Gastrocnemius medialis (tissue), 4 donors: ENCODE data around the gene NDST3. TPM values are rescaled to one million over a fixed set of nuclear protein-coding genes. Genes with fewer than 3 reads are reported as not detected.

Source experiments
- ATAC-seq, 2 donors: fragments of 150-250 bp; one replicate each; pipeline ENCODE4 v1.9.1; 2016
- DNase-seq, 2 donors: peaks; one replicate each; pipeline ENCODE4 v3.0.0-alpha.2; 2019
- H3K27ac ChIP-seq, 4 donors: fragments of 200-600 bp; sonication (generic); 1 replicate in 1 of 4; 2 replicates in 3 of 4; pipeline ENCODE4 v1.5.1; 2016 to 2018; ENCODE audit warnings: mild to moderate bottlenecking in 2 of 4, moderate library complexity in 1 of 4
- H3K27me3 ChIP-seq, 3 donors: fragments of 200-600 bp; sonication (generic) in 2 of 3; 1 replicate in 1 of 3; 2 replicates in 2 of 3; pipeline versions ENCODE4 v1.5.1 to v1.6.0; 2016 to 2019; ENCODE audit warnings: mild to moderate bottlenecking in 1 of 3, moderate library complexity in 1 of 3
- H3K36me3 ChIP-seq, 2 donors: fragments of 200-600 bp; sonication (generic) in 1 of 2; one replicate each; pipeline ENCODE4 v1.5.1; 2017 to 2018
- H3K4me1 ChIP-seq, 2 donors: fragments of 200-600 bp; sonication (generic) in 1 of 2; one replicate each; pipeline ENCODE4 v1.5.1; 2016 to 2017; ENCODE audit warnings: mild to moderate bottlenecking in 2 of 2
- H3K4me3 ChIP-seq, 4 donors: fragments of 200-600 bp; sonication (generic) in 3 of 4; 1 replicate in 1 of 4; 2 replicates in 3 of 4; pipeline ENCODE4 v1.5.1; 2016 to 2019; ENCODE audit warnings: mild to moderate bottlenecking in 2 of 4
- H3K9me3 ChIP-seq, 3 donors: fragments of 200-600 bp; sonication (generic) in 2 of 3; 1 replicate in 1 of 3; 2 replicates in 2 of 3; pipeline ENCODE4 v1.5.1; 2016 to 2019
- POLR2A ChIP-seq, 2 donors: fragments of 450-650 bp; IDR thresholded peaks; one replicate each; pipeline ENCODE4 v1.6.1; 2017; ENCODE audit warnings: antibody characterized with exemption in 2 of 2, mild to moderate bottlenecking in 2 of 2, moderate library complexity in 2 of 2
- in situ Hi-C, 4 donors: fragments of 200-750 bp; cut with MboI; loops; one replicate each; pipeline versions ENCODE4 v1.15.0 to v1.8.0; 2017; ENCODE audit warnings: low sequenced_read_pairs in 4 of 4
- intact Hi-C: fragments of 100-400 bp; cut with DNase I; formaldehyde crosslinking; loops from one replicate; pipeline ENCODE4 v1.15.1; 2023; ENCODE audit warnings: low total_unique reads
- total RNA-seq, 4 donors: library from RNA; depleted of rRNA; stranded (reverse); fragments of >200 nt; gene quantifications; one replicate each; pipeline versions ENCODE4 v1.1.0 to v1.2.3, GENCODE V29; 2016
- TF ChIP-seq, protein P1 (sequence below), 5 experiments: fragments of 450-650 bp in 3 of 5; fragments of 200-600 bp in 2 of 5; sonication (generic) in 2 of 5; IDR thresholded peaks in 4 of 5; conservative IDR thresholded peaks in 1 of 5; 1 replicate in 4 of 5; 2 replicates in 1 of 5; pipeline ENCODE4 v1.5.1; 2016 to 2019; ENCODE audit warnings: antibody characterized with exemption in 5 of 5, mild to moderate bottlenecking in 3 of 5, moderate library complexity in 3 of 5

The NDST3 gene
- total RNA-seq, 4 donors from 2014 or later, result 0.13 TPM; not detected in 3

DNA sequence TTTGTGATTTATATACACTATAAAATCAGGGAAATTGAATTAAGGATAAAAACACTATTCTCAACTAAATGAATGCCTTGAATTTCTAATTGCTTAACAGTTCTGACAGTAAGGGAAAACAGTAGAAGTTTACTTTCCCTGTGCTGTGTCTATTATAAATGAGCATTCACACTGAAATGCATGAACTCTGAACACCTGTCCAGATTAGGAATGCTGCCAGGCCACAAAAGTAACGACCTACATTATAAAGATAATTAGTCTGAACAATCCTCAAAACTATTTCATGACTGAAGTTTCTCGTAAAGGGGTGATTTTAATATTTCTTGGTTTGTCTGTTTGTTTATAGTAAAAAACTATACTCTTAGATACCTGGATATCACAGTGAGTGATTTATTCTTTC is 2.0 kb downstream of the NDST3 start:
- no peak overlapping the region for H3K4me3 ChIP-seq
- H3K27me3 ChIP-seq, result peaks cover 18 to 41% (median 20%) of the 10 kb centered on the region in 3 donors
- DNase-seq (no peak), ATAC-seq (no peak)
- no peak for TF ChIP-seq POLR2A (IDR thresholded peaks at IDR 0.05)
- TF ChIP-seq, protein P1, sequence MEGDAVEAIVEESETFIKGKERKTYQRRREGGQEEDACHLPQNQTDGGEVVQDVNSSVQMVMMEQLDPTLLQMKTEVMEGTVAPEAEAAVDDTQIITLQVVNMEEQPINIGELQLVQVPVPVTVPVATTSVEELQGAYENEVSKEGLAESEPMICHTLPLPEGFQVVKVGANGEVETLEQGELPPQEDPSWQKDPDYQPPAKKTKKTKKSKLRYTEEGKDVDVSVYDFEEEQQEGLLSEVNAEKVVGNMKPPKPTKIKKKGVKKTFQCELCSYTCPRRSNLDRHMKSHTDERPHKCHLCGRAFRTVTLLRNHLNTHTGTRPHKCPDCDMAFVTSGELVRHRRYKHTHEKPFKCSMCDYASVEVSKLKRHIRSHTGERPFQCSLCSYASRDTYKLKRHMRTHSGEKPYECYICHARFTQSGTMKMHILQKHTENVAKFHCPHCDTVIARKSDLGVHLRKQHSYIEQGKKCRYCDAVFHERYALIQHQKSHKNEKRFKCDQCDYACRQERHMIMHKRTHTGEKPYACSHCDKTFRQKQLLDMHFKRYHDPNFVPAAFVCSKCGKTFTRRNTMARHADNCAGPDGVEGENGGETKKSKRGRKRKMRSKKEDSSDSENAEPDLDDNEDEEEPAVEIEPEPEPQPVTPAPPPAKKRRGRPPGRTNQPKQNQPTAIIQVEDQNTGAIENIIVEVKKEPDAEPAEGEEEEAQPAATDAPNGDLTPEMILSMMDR (IDR thresholded peaks at IDR 0.05 in 4 of 5, conservative IDR thresholded peaks at IDR 0.05 in 1 of 5), result no peak
- in situ Hi-C loops (no loop called here), intact Hi-C loops (no loop called here)
- H3K9me3 ChIP-seq, result no peaks in the 10 kb centered on the region
- no peaks in the 10 kb centered on the region for H3K4me1 ChIP-seq
- H3K36me3 ChIP-seq, result no peaks in the 10 kb centered on the region
- H3K27ac ChIP-seq, result no peak overlapping the region

DNA sequence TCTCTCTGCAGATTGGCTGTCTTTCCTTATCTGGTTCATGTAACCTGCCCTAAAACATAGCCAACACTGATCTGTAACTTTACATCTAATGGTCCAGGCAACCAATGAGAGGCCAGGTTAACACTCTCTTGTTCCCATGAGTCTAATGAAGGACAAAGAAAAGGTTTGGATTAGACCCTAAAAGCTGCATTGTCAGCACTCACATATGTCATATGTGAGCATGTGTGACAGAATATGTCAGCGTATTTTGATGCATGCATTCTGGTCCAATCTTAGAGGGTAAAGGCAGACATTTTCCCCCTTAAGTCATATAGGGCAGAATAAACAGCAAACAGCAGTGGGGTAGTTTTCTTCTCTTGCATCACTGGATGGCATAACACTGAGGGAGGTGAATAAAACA is 3.7 kb downstream of the NDST3 start:
- DNase-seq, result no peak
- H3K36me3 ChIP-seq, result no peaks in the 10 kb centered on the region
- no peaks in the 10 kb centered on the region for H3K4me1 ChIP-seq
- in situ Hi-C loops (no loop called here), intact Hi-C loops (no loop called here)
- no peak for ATAC-seq
- H3K27me3 ChIP-seq, result peaks cover 10 to 25% (median 10%) of the 10 kb centered on the region in 3 donors
- TF ChIP-seq, protein P1 (IDR thresholded peaks at IDR 0.05 in 4 of 5, conservative IDR thresholded peaks at IDR 0.05 in 1 of 5), result no peak
- H3K4me3 ChIP-seq, result no peak overlapping the region
- H3K9me3 ChIP-seq, result no peaks in the 10 kb centered on the region
- no peak overlapping the region for H3K27ac ChIP-seq

DNA sequence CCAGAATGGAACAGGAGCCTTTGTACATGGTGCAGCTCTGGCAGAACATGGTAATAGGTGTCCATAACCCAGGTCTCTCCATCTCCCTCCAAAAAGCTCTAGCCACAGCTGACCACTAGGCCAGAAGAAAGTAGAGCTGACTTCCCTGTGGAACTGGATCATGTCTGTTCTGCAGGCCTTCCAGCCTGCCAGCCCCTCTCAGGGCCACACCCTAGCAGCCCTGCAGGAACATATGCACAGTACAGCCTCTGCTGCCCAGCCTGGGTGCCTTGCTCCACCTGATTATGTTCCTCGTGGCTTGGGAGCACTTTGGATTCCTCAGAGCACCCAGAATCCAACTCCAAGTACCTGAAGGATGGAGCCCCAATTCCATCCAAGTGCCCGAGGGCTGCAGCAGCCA is 12.0 kb downstream of the NDST3 start:
- H3K4me1 ChIP-seq, result no peaks in the 10 kb centered on the region
- in situ Hi-C loops, result no loop called here
- no peak for DNase-seq
- no peak overlapping the region for H3K27ac ChIP-seq
- no peaks in the 10 kb centered on the region for H3K9me3 ChIP-seq
- intact Hi-C loops, result no loop called here
- H3K27me3 ChIP-seq, result no peaks in the 10 kb centered on the region
- TF ChIP-seq, protein P1 (IDR thresholded peaks at IDR 0.05 in 4 of 5, conservative IDR thresholded peaks at IDR 0.05 in 1 of 5), result no peak
- no peak for TF ChIP-seq POLR2A (IDR thresholded peaks at IDR 0.05)
- no peak for ATAC-seq
- no peak overlapping the region for H3K4me3 ChIP-seq
- H3K36me3 ChIP-seq, result no peaks in the 10 kb centered on the region

DNA sequence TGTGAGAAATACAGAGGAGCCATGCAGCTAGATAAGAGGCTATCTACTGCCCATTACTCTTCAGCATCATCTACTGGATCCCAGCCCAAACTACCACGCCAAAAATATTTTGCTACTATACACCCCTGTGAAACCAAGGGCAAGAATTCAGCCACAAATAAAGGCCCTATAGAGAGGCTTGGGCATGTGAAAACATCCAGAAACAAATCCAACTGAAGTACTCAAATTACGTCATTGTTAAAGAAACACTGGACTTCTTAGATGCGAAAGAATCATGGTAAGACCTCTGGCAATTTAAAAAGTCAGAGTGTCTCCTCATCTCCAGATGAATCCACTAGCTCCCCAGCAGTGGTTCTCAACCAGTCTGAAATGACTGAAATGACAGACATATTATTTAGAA is 12.8 kb downstream of the NDST3 start:
- in situ Hi-C loops (no loop called here), intact Hi-C loops (no loop called here)
- H3K27me3 ChIP-seq, result no peaks in the 10 kb centered on the region
- DNase-seq (no peak), ATAC-seq (no peak)
- no peaks in the 10 kb centered on the region for H3K9me3 ChIP-seq
- H3K4me1 ChIP-seq, result no peaks in the 10 kb centered on the region
- no peak overlapping the region for H3K27ac ChIP-seq
- no peaks in the 10 kb centered on the region for H3K36me3 ChIP-seq
- H3K4me3 ChIP-seq, result no peak overlapping the region
- TF ChIP-seq, protein P1 (IDR thresholded peaks at IDR 0.05 in 4 of 5, conservative IDR thresholded peaks at IDR 0.05 in 1 of 5), result no peak
- no peak for TF ChIP-seq POLR2A (IDR thresholded peaks at IDR 0.05)

DNA sequence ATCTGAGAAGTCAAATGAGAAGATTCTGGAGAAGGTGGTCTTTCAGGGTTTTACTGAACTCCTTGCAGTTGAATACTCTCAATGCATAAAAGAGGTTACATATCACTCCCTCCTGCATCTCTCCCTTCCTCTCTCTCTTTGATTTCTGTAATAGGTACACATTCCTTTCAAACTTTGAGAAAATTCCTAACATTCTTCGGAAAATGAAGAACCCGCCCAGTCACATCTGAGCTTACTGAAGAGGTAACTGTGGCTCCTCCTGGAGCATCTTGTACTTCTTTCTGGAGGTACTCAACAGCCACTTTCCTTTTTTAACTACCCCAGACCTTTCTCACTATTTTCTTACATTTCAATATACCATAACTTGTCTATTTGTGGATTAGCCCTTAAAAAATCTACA is 24.7 kb downstream of the NDST3 start:
- Histone ChIP-seq H3K9me3 (no peaks in the 10 kb centered on the region), H3K4me3 (no peak overlapping the region), H3K27ac (no peak overlapping the region), H3K4me1 (no peaks in the 10 kb centered on the region), H3K27me3 (no peaks in the 10 kb centered on the region), H3K36me3 (no peaks in the 10 kb centered on the region)
- DNase-seq, result no peak
- ATAC-seq, result no peak
- in situ Hi-C loops, result no loop called here
- intact Hi-C loops, result no loop called here
- TF ChIP-seq, protein P1 (IDR thresholded peaks at IDR 0.05 in 4 of 5, conservative IDR thresholded peaks at IDR 0.05 in 1 of 5), result no peak
- TF ChIP-seq POLR2A (IDR thresholded peaks at IDR 0.05), result no peak
